Caco-2 (cell line): Measurements from ENCODE around the gene DNAH2. TPM values are rescaled to one million over a fixed set of nuclear protein-coding genes. Genes with fewer than 3 reads are reported as not detected.

Source experiments
- BruUV-seq: library from RNA; stranded (reverse); fragments of 400-500 nt; replicated peaks from 2 replicates; lab custom pipeline; 2021; lab: Mats Ljungman, UMichigan
- CTCF ChIA-PET: fragments of 300-600 bp; sonication (Branson Sonifier 250); formaldehyde crosslinking; loops from one replicate; lab custom pipeline; 2022; ENCODE audit warnings: antibody characterized with exemption; lab: Charles Lee
- POLR2A ChIA-PET: fragments of 300-600 bp; sonication (Branson Sonifier 250); formaldehyde crosslinking; loops from one replicate; lab custom pipeline; 2022; ENCODE audit warnings: antibody characterized with exemption; lab: Charles Lee
- DNase-seq, 2 experiments: peaks; one replicate each; pipeline versions ENCODE4 v3.0.0 to v3.0.0-alpha.2; 2020 to 2022
- H3K27me3 ChIP-seq: replicated peaks from 2 replicates; pipeline ENCODE4 v1.6.0; 2011; ENCODE audit warnings: low read length; ENCODE audit not compliant: control insufficient read depth, insufficient read depth
- H3K36me3 ChIP-seq: 2 replicates; pipeline ENCODE4 v1.5.1; 2011; ENCODE audit warnings: low read length; ENCODE audit not compliant: control insufficient read depth, insufficient read depth
- H3K4me1 ChIP-seq: fragments of 250-450 bp; sonication (Bioruptor Pico); 2 replicates; pipeline ENCODE4 v1.5.1; 2020; ENCODE audit warnings: mild to moderate bottlenecking
- H3K4me3 ChIP-seq: 2 replicates; pipeline ENCODE4 v1.5.1; 2011; ENCODE audit warnings: low read depth, mild to moderate bottlenecking, control low read depth, low read length
- H3K9me3 ChIP-seq: fragments of 250-450 bp; sonication (Bioruptor Pico); 2 replicates; pipeline ENCODE4 v1.5.1; 2020; ENCODE audit warnings: mild to moderate bottlenecking, moderate library complexity
- H3K27ac Mint-ChIP-seq: one replicate; pipeline ENCODE4 v1.8.0; 2022; ENCODE audit warnings: mixed read lengths; ENCODE audit not compliant: unreplicated experiment
- H3K27me3 Mint-ChIP-seq: one replicate; pipeline ENCODE4 v1.8.0; 2022; ENCODE audit warnings: mixed read lengths; ENCODE audit not compliant: insufficient read depth, unreplicated experiment
- H3K36me3 Mint-ChIP-seq: one replicate; pipeline ENCODE4 v1.8.0; 2022; ENCODE audit warnings: mild to moderate bottlenecking, mixed read lengths; ENCODE audit not compliant: insufficient read depth, unreplicated experiment
- H3K4me1 Mint-ChIP-seq: one replicate; pipeline ENCODE4 v1.8.0; 2022; ENCODE audit warnings: low read depth, mixed read lengths; ENCODE audit not compliant: unreplicated experiment
- H3K4me3 Mint-ChIP-seq: one replicate; pipeline ENCODE4 v1.8.0; 2022; ENCODE audit warnings: mild to moderate bottlenecking, moderate library complexity, mixed read lengths; ENCODE audit not compliant: unreplicated experiment
- H3K9me3 Mint-ChIP-seq: one replicate; pipeline ENCODE4 v1.8.0; 2022; ENCODE audit warnings: mixed read lengths; ENCODE audit not compliant: unreplicated experiment
- intact Hi-C: fragments of 100-400 bp; cut with micrococcal nuclease; formaldehyde crosslinking; loops from one replicate; pipeline ENCODE4 v1.10.0; 2022; ENCODE audit not compliant: unreplicated experiment
- total RNA-seq: library from RNA; stranded (reverse); gene quantifications from 2 replicates; pipeline ENCODE4 v1.2.3, GENCODE V29; 2022
- TF ChIP-seq, protein P1 (sequence below), 2 experiments: fragments of 200-600 bp in 1 of 2; IDR thresholded peaks; 1 replicate in 1 of 2; 2 replicates in 1 of 2; pipeline versions ENCODE4 v1.5.1 to v1.8.0; 2011 to 2022; ENCODE audit warnings: antibody characterized with exemption in 1 of 2, control low read depth in 1 of 2, inconsistent platforms in 1 of 2, low read depth in 1 of 2, low read length in 1 of 2, mild to moderate bottlenecking in 1 of 2, moderate library complexity in 1 of 2; ENCODE audit not compliant: insufficient read depth in 1 of 2, severe bottlenecking in 1 of 2, unreplicated experiment in 1 of 2

DNAH2 gene
- total RNA-seq, 1 experiment from 2014 or later: 1.9 TPM

DNA sequence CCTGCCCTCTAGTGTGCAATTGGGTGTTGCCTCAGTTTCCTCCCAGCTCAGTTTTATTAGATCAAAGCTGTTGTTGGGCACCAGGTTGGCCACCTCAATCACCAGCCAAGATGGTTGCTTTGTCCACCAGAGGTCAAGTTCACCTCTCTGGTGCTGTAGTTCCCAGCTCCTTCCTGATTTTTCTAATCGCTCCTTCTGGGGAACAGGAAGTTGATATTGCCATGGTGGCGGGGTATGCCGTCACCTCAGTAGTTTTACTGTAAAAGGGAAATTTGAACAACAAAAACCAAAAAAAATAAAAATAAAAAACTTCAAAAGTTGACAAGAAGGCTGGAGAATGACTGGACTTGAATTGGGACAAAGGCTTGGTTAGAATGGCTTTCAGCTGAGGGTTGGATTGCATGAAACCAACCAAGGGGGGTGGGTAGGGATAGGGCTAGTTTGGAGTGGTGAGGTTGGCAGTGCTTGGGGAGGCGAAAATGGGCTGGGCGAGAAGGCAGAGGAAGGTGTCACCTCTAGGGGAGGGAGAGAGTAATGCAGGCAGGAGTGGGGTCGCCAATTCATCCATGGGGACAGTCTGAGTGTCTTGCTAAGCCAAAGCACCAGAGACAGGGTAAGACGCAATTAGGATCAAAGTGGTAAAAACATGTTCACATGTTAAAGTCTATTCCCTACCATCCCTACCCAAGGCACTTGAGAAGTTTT lies 6.3 kb upstream of the DNAH2 start:
- no peaks in the 10 kb centered on the region for H3K9me3 ChIP-seq
- Mint-ChIP-seq H3K4me1 (no peaks in the 10 kb centered on the region), H3K27ac (no peak overlapping the region), H3K4me3 (no peak overlapping the region), H3K36me3 (peaks cover 5% of the 10 kb centered on the region), H3K27me3 (peaks cover 7% of the 10 kb centered on the region), H3K9me3 (no peaks in the 10 kb centered on the region)
- DNase-seq: no peak
- intact Hi-C loops: no loop called here
- no TSS peak for BruUV-seq
- no peaks in the 10 kb centered on the region for H3K4me1 ChIP-seq
- H3K36me3 ChIP-seq: no peaks in the 10 kb centered on the region
- CTCF ChIA-PET: no interaction called here
- no peaks in the 10 kb centered on the region for H3K27me3 ChIP-seq
- H3K4me3 ChIP-seq: no peak overlapping the region
- TF ChIP-seq, protein P1, sequence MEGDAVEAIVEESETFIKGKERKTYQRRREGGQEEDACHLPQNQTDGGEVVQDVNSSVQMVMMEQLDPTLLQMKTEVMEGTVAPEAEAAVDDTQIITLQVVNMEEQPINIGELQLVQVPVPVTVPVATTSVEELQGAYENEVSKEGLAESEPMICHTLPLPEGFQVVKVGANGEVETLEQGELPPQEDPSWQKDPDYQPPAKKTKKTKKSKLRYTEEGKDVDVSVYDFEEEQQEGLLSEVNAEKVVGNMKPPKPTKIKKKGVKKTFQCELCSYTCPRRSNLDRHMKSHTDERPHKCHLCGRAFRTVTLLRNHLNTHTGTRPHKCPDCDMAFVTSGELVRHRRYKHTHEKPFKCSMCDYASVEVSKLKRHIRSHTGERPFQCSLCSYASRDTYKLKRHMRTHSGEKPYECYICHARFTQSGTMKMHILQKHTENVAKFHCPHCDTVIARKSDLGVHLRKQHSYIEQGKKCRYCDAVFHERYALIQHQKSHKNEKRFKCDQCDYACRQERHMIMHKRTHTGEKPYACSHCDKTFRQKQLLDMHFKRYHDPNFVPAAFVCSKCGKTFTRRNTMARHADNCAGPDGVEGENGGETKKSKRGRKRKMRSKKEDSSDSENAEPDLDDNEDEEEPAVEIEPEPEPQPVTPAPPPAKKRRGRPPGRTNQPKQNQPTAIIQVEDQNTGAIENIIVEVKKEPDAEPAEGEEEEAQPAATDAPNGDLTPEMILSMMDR (IDR thresholded peaks at IDR 0.05; ENCODE audit: insufficient read depth in 1 of 2, low read depth in 1 of 2, low read length in 1 of 2, severe bottlenecking in 1 of 2, unreplicated experiment in 1 of 2): no peak
- POLR2A ChIA-PET: no interaction called here

- Mint-ChIP-seq H3K4me3 (no peak overlapping the region), H3K4me1 (no peaks in the 10 kb centered on the region), H3K27me3 (peaks cover 7% of the 10 kb centered on the region), H3K27ac (no peak overlapping the region), H3K9me3 (no peaks in the 10 kb centered on the region), H3K36me3 (peaks cover 5% of the 10 kb centered on the region)
- BruUV-seq: no TSS peak
- Histone ChIP-seq H3K27me3 (no peaks in the 10 kb centered on the region), H3K4me3 (no peak overlapping the region), H3K36me3 (no peaks in the 10 kb centered on the region), H3K9me3 (no peaks in the 10 kb centered on the region), H3K4me1 (no peaks in the 10 kb centered on the region)
- ChIA-PET POLR2A (interaction anchor here (0.5 kb wide), 1 partner anchor 39 kb away, joined by 5 read pairs; no protein-coding TSS in a partner anchor), CTCF (interaction anchor here (0.7 kb wide), 1 partner anchor 23 kb away, joined by 5 read pairs; no protein-coding TSS in a partner anchor)
- TF ChIP-seq, protein P1 (IDR thresholded peaks at IDR 0.05; ENCODE audit: insufficient read depth in 1 of 2, low read depth in 1 of 2, low read length in 1 of 2, severe bottlenecking in 1 of 2, unreplicated experiment in 1 of 2): no peak
- intact Hi-C loops: no loop called here
- no peak for DNase-seq
Observed at GRCh38 chr17:7712111-7712771, 5.3 kb upstream of the DNAH2 start.

GRCh38 chr17:7713782-7714181 lies 3.8 kb upstream of the DNAH2 start:
- BruUV-seq: no TSS peak
- Histone ChIP-seq H3K4me1 (no peaks in the 10 kb centered on the region), H3K27me3 (no peaks in the 10 kb centered on the region), H3K4me3 (no peak overlapping the region), H3K36me3 (no peaks in the 10 kb centered on the region), H3K9me3 (no peaks in the 10 kb centered on the region)
- Mint-ChIP-seq H3K27ac (no peak overlapping the region), H3K9me3 (no peaks in the 10 kb centered on the region), H3K4me1 (no peaks in the 10 kb centered on the region), H3K27me3 (peaks cover 11% of the 10 kb centered on the region), H3K36me3 (peaks cover 5% of the 10 kb centered on the region), H3K4me3 (no peak overlapping the region)
- DNase-seq: no peak
- TF ChIP-seq, protein P1 (IDR thresholded peaks at IDR 0.05; ENCODE audit: insufficient read depth in 1 of 2, low read depth in 1 of 2, low read length in 1 of 2, severe bottlenecking in 1 of 2, unreplicated experiment in 1 of 2): no peak
- ChIA-PET POLR2A (no interaction called here), CTCF (no interaction called here)
- intact Hi-C loops: no loop called here
